ENCODE results near the gene MAP3K20.

MAP3K20 gene

DNA sequence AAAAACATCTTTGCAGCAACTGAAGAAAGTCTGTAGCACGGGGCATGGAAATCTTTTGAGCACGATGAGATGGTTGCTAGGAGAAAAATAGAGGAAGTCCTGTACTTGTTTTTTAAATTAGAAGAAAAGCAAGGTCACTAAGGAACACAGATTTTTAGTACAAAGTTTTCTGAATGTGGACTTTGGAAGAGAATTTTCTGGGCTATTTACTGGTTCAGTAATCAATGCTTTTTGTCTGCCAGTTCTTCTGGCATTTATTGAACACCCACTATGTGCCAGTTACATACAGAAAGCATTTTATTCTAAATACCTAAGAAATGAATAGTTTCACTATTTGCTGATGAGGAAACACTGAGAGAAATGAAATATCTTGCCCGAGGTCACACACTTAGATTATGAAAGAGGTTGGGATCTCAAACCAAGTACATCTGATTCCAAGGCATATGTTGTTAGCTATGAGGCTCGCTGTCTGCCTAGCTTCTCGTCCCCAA lies 15.6 kb upstream of the MAP3K20 start:
- in situ Hi-C loops (cut with HindIII; ENCODE audit: low pct_ligation_motif_present, low sequenced_read_pairs), result no loop called here
- H3K27ac ChIP-seq, result no peak overlapping the region
- H3K4me3 ChIP-seq (ENCODE audit: low read depth, low read length), result no peak overlapping the region
- TF ChIP-seq, protein P1, sequence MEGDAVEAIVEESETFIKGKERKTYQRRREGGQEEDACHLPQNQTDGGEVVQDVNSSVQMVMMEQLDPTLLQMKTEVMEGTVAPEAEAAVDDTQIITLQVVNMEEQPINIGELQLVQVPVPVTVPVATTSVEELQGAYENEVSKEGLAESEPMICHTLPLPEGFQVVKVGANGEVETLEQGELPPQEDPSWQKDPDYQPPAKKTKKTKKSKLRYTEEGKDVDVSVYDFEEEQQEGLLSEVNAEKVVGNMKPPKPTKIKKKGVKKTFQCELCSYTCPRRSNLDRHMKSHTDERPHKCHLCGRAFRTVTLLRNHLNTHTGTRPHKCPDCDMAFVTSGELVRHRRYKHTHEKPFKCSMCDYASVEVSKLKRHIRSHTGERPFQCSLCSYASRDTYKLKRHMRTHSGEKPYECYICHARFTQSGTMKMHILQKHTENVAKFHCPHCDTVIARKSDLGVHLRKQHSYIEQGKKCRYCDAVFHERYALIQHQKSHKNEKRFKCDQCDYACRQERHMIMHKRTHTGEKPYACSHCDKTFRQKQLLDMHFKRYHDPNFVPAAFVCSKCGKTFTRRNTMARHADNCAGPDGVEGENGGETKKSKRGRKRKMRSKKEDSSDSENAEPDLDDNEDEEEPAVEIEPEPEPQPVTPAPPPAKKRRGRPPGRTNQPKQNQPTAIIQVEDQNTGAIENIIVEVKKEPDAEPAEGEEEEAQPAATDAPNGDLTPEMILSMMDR (IDR thresholded peaks at IDR 0.05; ENCODE audit: low read depth, low read length, missing control alignments), result no peak
- DNase-seq, result no peak
- no peaks in the 10 kb centered on the region for H3K27me3 ChIP-seq (replicated peaks)
- H3K36me3 ChIP-seq (replicated peaks), result no peaks in the 10 kb centered on the region

DNA sequence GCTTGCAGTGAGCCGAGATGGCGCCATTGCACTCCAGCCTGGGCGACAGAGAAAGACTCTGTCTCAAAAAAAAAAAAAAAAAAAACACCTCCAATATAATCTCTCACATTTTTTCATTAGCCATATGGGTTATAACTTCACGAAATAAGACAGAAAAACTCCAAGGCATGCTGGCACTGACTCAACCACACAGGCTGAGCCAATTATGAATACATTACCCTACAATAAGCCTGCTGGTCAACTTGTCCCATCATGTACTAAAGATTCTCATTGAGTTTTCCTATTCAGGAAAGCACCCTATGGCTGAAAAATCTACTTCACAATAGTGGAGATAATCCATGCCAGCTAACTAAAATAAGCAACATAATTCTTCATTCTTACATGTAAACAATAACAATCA lies 12.8 kb upstream of the MAP3K20 start:
- H3K4me3 ChIP-seq (ENCODE audit: low read depth, low read length), result no peak overlapping the region
- H3K27ac ChIP-seq, result no peak overlapping the region
- in situ Hi-C loops (cut with HindIII; ENCODE audit: low pct_ligation_motif_present, low sequenced_read_pairs), result no loop called here
- H3K36me3 ChIP-seq (replicated peaks), result no peaks in the 10 kb centered on the region
- no peak for DNase-seq
- H3K27me3 ChIP-seq (replicated peaks), result no peaks in the 10 kb centered on the region
- TF ChIP-seq, protein P1 (IDR thresholded peaks at IDR 0.05; ENCODE audit: low read depth, low read length, missing control alignments), result no peak

DNA sequence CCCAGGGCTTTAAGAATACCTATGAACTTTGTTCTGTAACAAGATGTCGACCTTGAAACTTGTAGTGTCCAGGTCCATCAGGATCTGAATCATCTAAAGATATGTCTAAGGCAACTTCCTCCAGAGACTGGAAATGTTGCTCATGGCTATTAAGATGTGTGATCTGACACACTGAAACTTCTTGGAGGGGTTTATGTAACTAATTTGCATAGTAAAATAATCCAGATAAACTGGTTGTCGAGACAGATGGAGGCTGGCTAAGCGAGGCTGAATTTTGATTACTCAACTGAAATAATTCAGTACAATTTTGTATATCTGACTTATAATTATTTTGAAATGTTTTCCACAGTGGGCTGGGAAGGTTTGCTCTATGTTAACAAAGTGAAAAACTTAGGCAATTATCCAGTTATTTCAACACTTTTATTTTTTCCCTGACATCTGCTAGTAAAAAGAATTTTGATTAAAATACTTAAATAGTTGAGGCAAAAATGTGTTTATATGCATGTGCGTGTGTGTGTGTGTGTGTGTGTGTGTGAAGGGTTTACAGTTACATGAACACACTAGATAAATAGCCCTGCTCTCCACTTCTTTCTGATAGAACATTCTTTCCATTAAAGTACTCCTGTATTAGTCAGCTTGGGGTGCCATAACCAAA lies 11.4 kb upstream of the MAP3K20 start:
- in situ Hi-C loops (cut with HindIII; ENCODE audit: low pct_ligation_motif_present, low sequenced_read_pairs), result no loop called here
- DNase-seq, result no peak
- no peak overlapping the region for H3K4me3 ChIP-seq (ENCODE audit: low read depth, low read length)
- H3K27ac ChIP-seq, result no peak overlapping the region
- H3K36me3 ChIP-seq (replicated peaks), result no peaks in the 10 kb centered on the region
- no peaks in the 10 kb centered on the region for H3K27me3 ChIP-seq (replicated peaks)
- TF ChIP-seq, protein P1 (IDR thresholded peaks at IDR 0.05; ENCODE audit: low read depth, low read length, missing control alignments), result no peak

DNA sequence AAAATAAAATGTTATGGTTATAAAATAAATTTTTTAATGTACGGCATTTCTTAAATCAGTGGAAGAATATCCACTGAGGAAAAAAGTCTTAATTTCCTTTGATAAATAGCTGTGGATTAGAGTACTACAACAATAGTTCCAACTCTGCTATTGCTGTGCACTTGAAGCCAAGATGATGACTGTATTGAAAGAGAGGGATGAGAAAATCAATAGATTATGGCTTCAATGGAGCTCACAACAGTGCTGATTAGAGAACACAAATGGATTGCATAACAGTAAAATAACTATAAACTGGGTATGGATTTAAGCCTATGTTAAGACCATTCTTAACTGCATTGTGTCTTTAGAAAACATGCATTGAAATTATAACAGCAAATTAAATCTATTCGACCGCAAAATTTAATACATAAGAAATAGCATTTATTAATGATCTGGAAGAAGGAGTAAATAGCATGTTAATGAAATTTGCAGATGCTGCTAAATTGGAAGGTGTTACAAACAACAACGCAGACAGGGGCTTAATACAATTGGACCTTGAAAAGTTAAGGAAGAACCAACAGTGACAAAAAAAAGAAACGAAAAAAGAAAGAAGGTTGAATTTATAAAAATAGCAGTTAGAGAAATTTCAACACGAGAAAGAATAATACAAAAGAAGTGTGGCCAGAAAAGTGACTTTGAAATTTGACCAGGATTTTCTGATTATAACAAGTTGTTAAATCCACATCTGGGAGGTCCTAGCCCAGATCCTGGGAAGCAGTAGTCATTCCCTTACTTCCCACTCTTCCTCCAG lies 8.6 kb upstream of the MAP3K20 start:
- in situ Hi-C loops (cut with HindIII; ENCODE audit: low pct_ligation_motif_present, low sequenced_read_pairs), result no loop called here
- TF ChIP-seq, protein P1 (IDR thresholded peaks at IDR 0.05; ENCODE audit: low read depth, low read length, missing control alignments), result no peak

DNA sequence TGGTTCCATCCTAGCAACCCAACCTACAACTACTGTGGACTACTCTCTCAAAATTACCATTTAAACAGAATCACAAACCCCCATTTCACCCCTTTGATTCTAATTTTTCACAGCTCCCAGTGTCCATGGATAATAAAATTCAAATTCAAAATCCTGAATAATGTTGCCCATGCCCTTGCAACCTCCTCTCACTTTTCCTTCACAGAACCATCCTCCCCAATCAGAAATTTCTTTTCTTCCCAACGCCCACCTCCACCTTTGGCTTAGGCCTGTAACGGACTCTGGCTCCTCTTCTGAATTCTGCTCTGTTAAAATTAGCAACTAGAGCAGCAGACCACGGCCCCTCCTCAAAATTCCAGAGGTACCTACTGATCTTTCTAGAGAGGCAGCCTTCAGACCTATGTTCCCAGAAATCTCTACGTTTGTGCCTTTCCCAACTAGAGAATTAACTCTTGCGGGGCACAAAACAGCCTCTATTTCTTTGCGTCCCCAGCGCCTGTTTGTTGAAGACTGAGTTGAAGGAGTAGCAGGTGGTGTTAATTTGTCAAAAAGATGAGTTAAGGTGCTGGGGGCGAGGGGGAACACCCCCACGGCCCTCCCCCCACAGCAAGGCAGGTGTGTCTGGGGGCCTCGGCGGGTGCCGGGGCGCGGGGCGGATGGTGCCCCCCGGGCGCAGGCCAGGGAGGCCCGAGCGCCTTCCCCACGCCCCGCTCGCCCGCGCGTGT lies 428 bp upstream of the MAP3K20 start:
- no peak for DNase-seq
- TF ChIP-seq, protein P1 (IDR thresholded peaks at IDR 0.05; ENCODE audit: low read depth, low read length, missing control alignments), result no peak
- peak overlapping the region; percentile 78 for H3K4me3 ChIP-seq (ENCODE audit: low read depth, low read length)
- in situ Hi-C loops (cut with HindIII; ENCODE audit: low pct_ligation_motif_present, low sequenced_read_pairs), result no loop called here
- no peaks in the 10 kb centered on the region for H3K27me3 ChIP-seq (replicated peaks)
- peak overlapping the region; percentile 95 for H3K27ac ChIP-seq
- H3K36me3 ChIP-seq (replicated peaks), result no peaks in the 10 kb centered on the region

More for the DNA sequence above, 8.6 kb upstream of the MAP3K20 start:
- Histone ChIP-seq H3K36me3 (replicated peaks) (no peaks in the 10 kb centered on the region), H3K27ac (no peak overlapping the region), H3K27me3 (replicated peaks) (no peaks in the 10 kb centered on the region), H3K4me3 (ENCODE audit: low read depth, low read length) (no peak overlapping the region)
- DNase-seq, result no peak

Data from brain microvascular endothelial cell (primary cell).